Activated CD8-positive, alpha-beta memory T cell treated with anti-CD3 and anti-CD28 coated beads, Interleukin-2, amount 50 U/mL, for 4 hours (primary cell): Measurements from ENCODE around the gene MYH13.
"Not testable (repeated sequence)": the region's sequence is repeated elsewhere in the genome, so short reads cannot be mapped to it uniquely, and the experiment has no call there.

Source experiments
- DNase-seq: peaks from one replicate; pipeline ENCODE4 v3.0.0-alpha.2; 2020

Gene MYH13

GRCh38 chr17:10295728-10296343 is 77.0 kb downstream of the MYH13 start:
- DNase-seq = peak; percentile 19

GRCh38 chr17:10294180-10294579 is 78.6 kb downstream of the MYH13 start:
- DNase-seq = no peak

GRCh38 chr17:10292057-10292937 is 80.5 kb downstream of the MYH13 start:
- no peak for DNase-seq

- not testable (repeated sequence) for DNase-seq
These were observed 81.2 kb downstream of the MYH13 start for GRCh38 chr17:10291576-10291975.

GRCh38 chr17:10290041-10290440 is 82.8 kb downstream of the MYH13 start:
- no peak for DNase-seq

GRCh38 chr17:10286324-10286723 is 86.5 kb downstream of the MYH13 start:
- DNase-seq = no peak

- no peak for DNase-seq
These were observed 86.9 kb downstream of the MYH13 start for GRCh38 chr17:10285896-10286295.

- no peak for DNase-seq
These were observed 92.7 kb downstream of the MYH13 start for GRCh38 chr17:10280068-10280467.

- no peak for DNase-seq
These were observed 94.6 kb downstream of the MYH13 start for GRCh38 chr17:10278218-10278617.

GRCh38 chr17:10276436-10276835 is 96.4 kb downstream of the MYH13 start:
- DNase-seq = no peak

GRCh38 chr17:10275418-10275817 is 97.4 kb downstream of the MYH13 start:
- no peak for DNase-seq

GRCh38 chr17:10271106-10271562 is 101.7 kb downstream of the MYH13 start:
- no peak for DNase-seq

GRCh38 chr17:10270258-10270657 is 102.5 kb downstream of the MYH13 start:
- DNase-seq = no peak

GRCh38 chr17:10268005-10268404 is 104.8 kb downstream of the MYH13 start:
- no peak for DNase-seq

GRCh38 chr17:10266296-10266876 is 106.4 kb downstream of the MYH13 start:
- no peak for DNase-seq

GRCh38 chr17:10265100-10265810 is 107.6 kb downstream of the MYH13 start:
- DNase-seq = no peak

GRCh38 chr17:10264051-10264450 is 108.8 kb downstream of the MYH13 start:
- no peak for DNase-seq

- no peak for DNase-seq
These were observed 110.4 kb downstream of the MYH13 start for GRCh38 chr17:10262451-10262850.

GRCh38 chr17:10261098-10261497 is 111.7 kb downstream of the MYH13 start:
- DNase-seq = no peak

GRCh38 chr17:10251212-10251948 is 121.4 kb downstream of the MYH13 start:
- DNase-seq = no peak
